Astrocyte (in vitro differentiated cells and primary cell): ENCODE data around the gene DLG3. TPM values are rescaled to one million over a fixed set of nuclear protein-coding genes. Genes with fewer than 3 reads are reported as not detected.

Experiments
- DNase-seq: peaks from one replicate; pipeline ENCODE4 v3.0.0-alpha.2; 2010; ENCODE audit warnings: low read depth
- FAIRE-seq: peaks from 2 replicates; lab custom pipeline; 2011; peaks lifted over from hg19 to GRCh38; lab: Jason Lieb, UNC
- H2AFZ ChIP-seq: 2 replicates; pipeline ENCODE4 v1.6.0; 2012; ENCODE audit warnings: low read depth, low read length, inconsistent platforms
- H3K27ac ChIP-seq: 2 replicates; pipeline ENCODE4 v1.5.1; 2011; ENCODE audit warnings: low read depth, low read length, inconsistent platforms
- H3K27me3 ChIP-seq: 2 replicates; pipeline ENCODE4 v1.6.0; 2011; ENCODE audit warnings: low read length, inconsistent platforms; ENCODE audit not compliant: insufficient read depth
- H3K36me3 ChIP-seq: 2 replicates; pipeline ENCODE4 v1.5.1; 2011; ENCODE audit warnings: low read length, inconsistent platforms; ENCODE audit not compliant: insufficient read depth
- H3K4me1 ChIP-seq: 2 replicates; pipeline ENCODE4 v1.5.1; 2011; ENCODE audit warnings: low read length, inconsistent platforms; ENCODE audit not compliant: insufficient read depth
- H3K4me2 ChIP-seq: 2 replicates; pipeline ENCODE4 v1.6.0; 2012; ENCODE audit warnings: low read length, inconsistent platforms
- H3K4me3 ChIP-seq: 2 replicates; pipeline ENCODE4 v1.5.1; 2011; ENCODE audit warnings: low read depth, mild to moderate bottlenecking, low read length, inconsistent platforms; ENCODE audit not compliant: insufficient read depth
- H3K79me2 ChIP-seq: 2 replicates; pipeline ENCODE4 v1.6.0; 2012; ENCODE audit warnings: mild to moderate bottlenecking, low read length, inconsistent platforms; ENCODE audit not compliant: insufficient read depth
- H3K9ac ChIP-seq: 2 replicates; pipeline ENCODE4 v1.6.0; 2012; ENCODE audit warnings: mild to moderate bottlenecking, low read length, inconsistent platforms
- H3K9me3 ChIP-seq: 2 replicates; pipeline ENCODE4 v1.5.1; 2012; ENCODE audit warnings: low read depth, mild to moderate bottlenecking, low read length, inconsistent platforms; ENCODE audit not compliant: insufficient read depth
- H4K20me1 ChIP-seq: 2 replicates; pipeline ENCODE4 v1.6.0; 2012; ENCODE audit warnings: low read length, inconsistent platforms; ENCODE audit not compliant: insufficient read depth
- H3K27ac Mint-ChIP-seq: one replicate; pipeline ENCODE4 v1.8.0; 2021; ENCODE audit warnings: mild to moderate bottlenecking, mixed read lengths; ENCODE audit not compliant: unreplicated experiment
- H3K27me3 Mint-ChIP-seq: one replicate; pipeline ENCODE4 v1.8.0; 2021; ENCODE audit warnings: low read depth, mixed read lengths; ENCODE audit not compliant: unreplicated experiment
- H3K36me3 Mint-ChIP-seq: one replicate; pipeline ENCODE4 v1.8.0; 2021; ENCODE audit warnings: low read depth, mixed read lengths; ENCODE audit not compliant: unreplicated experiment
- H3K4me1 Mint-ChIP-seq: one replicate; pipeline ENCODE4 v1.8.0; 2021; ENCODE audit warnings: low read depth, mixed read lengths; ENCODE audit not compliant: unreplicated experiment
- H3K4me3 Mint-ChIP-seq: one replicate; pipeline ENCODE4 v1.8.0; 2021; ENCODE audit warnings: mild to moderate bottlenecking, moderate library complexity, mixed read lengths; ENCODE audit not compliant: unreplicated experiment
- H3K9me3 Mint-ChIP-seq: one replicate; pipeline ENCODE4 v1.8.0; 2021; ENCODE audit warnings: mild to moderate bottlenecking, mixed read lengths; ENCODE audit not compliant: unreplicated experiment
- EZH2 ChIP-seq: IDR thresholded peaks from 2 replicates; pipeline ENCODE4 v1.6.1; 2012; ENCODE audit warnings: mild to moderate bottlenecking, low read length, inconsistent platforms; ENCODE audit not compliant: insufficient read depth
- total RNA-seq: library from RNA; stranded (reverse); gene quantifications from 2 replicates; pipeline ENCODE4 v1.2.1, GENCODE V29; 2021
- TF ChIP-seq, protein P1 (sequence below): IDR thresholded peaks from 2 replicates; pipeline ENCODE4 v1.5.1; 2011; ENCODE audit warnings: low read depth, mild to moderate bottlenecking, inconsistent platforms, low read length, moderate library complexity; ENCODE audit not compliant: insufficient read depth

Gene DLG3
- total RNA-seq, 1 donor from 2014 or later: 15.2 TPM

DNA sequence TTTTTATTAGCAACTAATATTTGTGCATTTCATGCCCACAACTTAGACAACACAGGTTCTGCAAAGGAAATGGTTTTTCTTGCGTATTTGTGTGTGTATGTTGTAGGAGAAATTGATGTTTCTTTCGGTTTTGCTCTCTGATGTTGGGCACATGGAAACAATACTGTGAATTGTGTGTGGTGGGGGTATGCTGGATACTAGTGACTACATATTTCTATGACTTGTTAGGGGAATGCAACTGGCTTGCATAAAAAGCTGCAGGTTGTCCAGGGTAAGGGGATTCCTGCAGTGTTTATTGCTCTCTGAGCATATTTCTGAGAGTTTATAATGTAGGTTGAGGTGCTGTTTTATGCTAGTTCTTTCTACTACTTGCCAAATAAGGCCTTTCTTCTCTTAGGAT lies 11.6 kb downstream of the DLG3 start:
- H3K4me1 ChIP-seq: no peaks in the 10 kb centered on the region
- no peaks in the 10 kb centered on the region for H3K9me3 Mint-ChIP-seq
- no peaks in the 10 kb centered on the region for H3K4me1 Mint-ChIP-seq
- H3K4me2 ChIP-seq: peak overlapping the region; percentile 91
- no peaks in the 10 kb centered on the region for H3K27me3 Mint-ChIP-seq
- H3K27ac ChIP-seq: no peak overlapping the region
- DNase-seq (no peak), FAIRE-seq (peak; percentile 70)
- peak overlapping the region; percentile 17 for H3K4me3 ChIP-seq
- no peak overlapping the region for H3K27ac Mint-ChIP-seq
- H3K79me2 ChIP-seq: no peaks in the 10 kb centered on the region
- H3K27me3 ChIP-seq: no peaks in the 10 kb centered on the region
- TF ChIP-seq EZH2: no peak
- TF ChIP-seq, protein P1, sequence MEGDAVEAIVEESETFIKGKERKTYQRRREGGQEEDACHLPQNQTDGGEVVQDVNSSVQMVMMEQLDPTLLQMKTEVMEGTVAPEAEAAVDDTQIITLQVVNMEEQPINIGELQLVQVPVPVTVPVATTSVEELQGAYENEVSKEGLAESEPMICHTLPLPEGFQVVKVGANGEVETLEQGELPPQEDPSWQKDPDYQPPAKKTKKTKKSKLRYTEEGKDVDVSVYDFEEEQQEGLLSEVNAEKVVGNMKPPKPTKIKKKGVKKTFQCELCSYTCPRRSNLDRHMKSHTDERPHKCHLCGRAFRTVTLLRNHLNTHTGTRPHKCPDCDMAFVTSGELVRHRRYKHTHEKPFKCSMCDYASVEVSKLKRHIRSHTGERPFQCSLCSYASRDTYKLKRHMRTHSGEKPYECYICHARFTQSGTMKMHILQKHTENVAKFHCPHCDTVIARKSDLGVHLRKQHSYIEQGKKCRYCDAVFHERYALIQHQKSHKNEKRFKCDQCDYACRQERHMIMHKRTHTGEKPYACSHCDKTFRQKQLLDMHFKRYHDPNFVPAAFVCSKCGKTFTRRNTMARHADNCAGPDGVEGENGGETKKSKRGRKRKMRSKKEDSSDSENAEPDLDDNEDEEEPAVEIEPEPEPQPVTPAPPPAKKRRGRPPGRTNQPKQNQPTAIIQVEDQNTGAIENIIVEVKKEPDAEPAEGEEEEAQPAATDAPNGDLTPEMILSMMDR: no peak
- H4K20me1 ChIP-seq: no peaks in the 10 kb centered on the region
- H3K36me3 Mint-ChIP-seq: peaks cover 2% of the 10 kb centered on the region
- no peak overlapping the region for H2AFZ ChIP-seq
- peak overlapping the region; percentile 86 for H3K4me3 Mint-ChIP-seq
- H3K36me3 ChIP-seq: no peaks in the 10 kb centered on the region
- H3K9ac ChIP-seq: peak overlapping the region; percentile 72
- H3K9me3 ChIP-seq: no peaks in the 10 kb centered on the region

DNA sequence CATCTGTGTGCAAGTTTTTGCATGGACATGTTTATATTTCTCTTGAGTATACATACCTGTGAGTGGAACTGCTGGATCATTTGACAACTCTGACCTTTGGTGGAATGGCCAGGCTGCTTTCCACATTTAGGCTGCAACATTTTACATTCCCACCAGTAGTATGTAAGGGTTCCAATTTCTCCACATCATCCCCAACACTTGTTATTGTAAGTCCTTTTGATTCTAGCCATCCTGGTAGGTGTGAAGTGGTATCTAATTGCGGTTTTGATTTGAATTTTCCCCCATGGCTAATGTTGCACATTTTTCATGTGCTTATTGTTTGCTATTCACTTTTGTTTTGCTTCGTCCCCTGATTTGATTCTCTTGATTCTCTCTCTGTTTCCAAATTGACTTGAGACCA lies 16.4 kb downstream of the DLG3 start:
- Histone ChIP-seq H3K4me2 (no peak overlapping the region), H2AFZ (no peak overlapping the region), H3K4me1 (no peaks in the 10 kb centered on the region), H3K9me3 (no peaks in the 10 kb centered on the region), H3K27me3 (no peaks in the 10 kb centered on the region), H3K9ac (no peak overlapping the region), H3K4me3 (no peak overlapping the region), H3K36me3 (no peaks in the 10 kb centered on the region), H3K79me2 (no peaks in the 10 kb centered on the region), H3K27ac (no peak overlapping the region), H4K20me1 (no peaks in the 10 kb centered on the region)
- Mint-ChIP-seq H3K36me3 (peaks cover 2% of the 10 kb centered on the region), H3K9me3 (no peaks in the 10 kb centered on the region), H3K4me1 (peaks cover 2% of the 10 kb centered on the region), H3K4me3 (no peak overlapping the region), H3K27me3 (no peaks in the 10 kb centered on the region), H3K27ac (no peak overlapping the region)
- peak; percentile 5 for FAIRE-seq
- no peak for TF ChIP-seq EZH2
- TF ChIP-seq, protein P1: no peak
- no peak for DNase-seq

DNA sequence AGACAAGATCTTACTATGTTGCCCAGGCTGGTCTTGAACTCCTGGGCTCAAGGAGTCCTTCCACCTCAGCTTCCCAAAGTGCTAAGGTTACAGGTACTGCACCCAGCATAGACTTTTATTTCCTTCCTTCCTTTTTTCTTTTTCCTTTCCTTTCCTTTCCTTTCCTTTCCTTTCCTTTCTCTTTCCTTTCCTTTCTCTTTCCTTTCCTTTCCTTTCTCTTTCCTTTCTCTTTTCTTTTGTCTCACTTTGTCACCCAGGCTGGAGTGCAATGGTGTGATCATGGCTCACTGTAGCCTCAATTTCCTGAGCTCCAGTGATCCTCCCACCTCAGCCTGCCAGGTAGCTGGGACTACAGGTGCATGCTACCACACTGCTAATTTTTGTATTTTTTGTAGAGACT lies 19.4 kb downstream of the DLG3 start:
- Histone ChIP-seq H3K4me2 (no peak overlapping the region), H3K36me3 (no peaks in the 10 kb centered on the region), H3K4me1 (no peaks in the 10 kb centered on the region), H3K4me3 (no peak overlapping the region), H3K9me3 (no peaks in the 10 kb centered on the region), H3K27ac (no peak overlapping the region), H3K79me2 (no peaks in the 10 kb centered on the region), H4K20me1 (no peaks in the 10 kb centered on the region), H3K27me3 (no peaks in the 10 kb centered on the region), H2AFZ (no peak overlapping the region), H3K9ac (no peak overlapping the region)
- DNase-seq (no peak), FAIRE-seq (no peak)
- H3K27me3 Mint-ChIP-seq: no peaks in the 10 kb centered on the region
- H3K27ac Mint-ChIP-seq: no peak overlapping the region
- peaks cover 2% of the 10 kb centered on the region for H3K36me3 Mint-ChIP-seq
- peaks cover 2% of the 10 kb centered on the region for H3K4me1 Mint-ChIP-seq
- H3K4me3 Mint-ChIP-seq: no peak overlapping the region
- TF ChIP-seq, protein P1: no peak
- no peak for TF ChIP-seq EZH2
- H3K9me3 Mint-ChIP-seq: no peaks in the 10 kb centered on the region
